Breast epithelium (tissue), 4 donors: Measurements from ENCODE around the gene WDR73. TPM values are rescaled to one million over a fixed set of nuclear protein-coding genes. Genes with fewer than 3 reads are reported as not detected.

Source experiments
- DNase-seq, 2 donors: peaks; one replicate each; pipeline ENCODE4 v3.0.0-alpha.2; 2019; ENCODE audit warnings: low spot score in 2 of 2
- H3K27ac ChIP-seq, 2 donors: fragments of 200-600 bp; sonication (generic) in 1 of 2; one replicate each; pipeline ENCODE4 v1.5.1; 2016 to 2019; ENCODE audit warnings: mild to moderate bottlenecking in 1 of 2
- H3K27me3 ChIP-seq, 2 donors: fragments of 200-600 bp; sonication (generic) in 1 of 2; one replicate each; pipeline versions ENCODE4 v1.5.1 to v1.6.0; 2017 to 2019; ENCODE audit warnings: control low read depth in 1 of 2, mild to moderate bottlenecking in 1 of 2
- H3K36me3 ChIP-seq: fragments of 200-600 bp; one replicate; pipeline ENCODE4 v1.5.1; 2019
- H3K4me1 ChIP-seq, 2 donors: fragments of 200-600 bp; sonication (generic); one replicate each; pipeline ENCODE4 v1.5.1; 2016 to 2019; ENCODE audit warnings: control low read depth in 1 of 2
- H3K4me3 ChIP-seq, 3 donors: fragments of 200-600 bp; sonication (generic); 1 replicate in 2 of 3; 2 replicates in 1 of 3; pipeline ENCODE4 v1.5.1; 2016 to 2019; ENCODE audit warnings: mild to moderate bottlenecking in 3 of 3, moderate library complexity in 2 of 3
- H3K9me3 ChIP-seq, 2 donors: fragments of 200-600 bp; sonication (generic) in 1 of 2; one replicate each; pipeline ENCODE4 v1.5.1; 2016 to 2019; ENCODE audit warnings: control low read depth in 1 of 2
- CTCF ChIP-seq, 3 donors: fragments of 450-650 bp; IDR thresholded peaks; one replicate each; pipeline ENCODE4 v1.5.1; 2016 to 2017; ENCODE audit warnings: antibody characterized with exemption in 3 of 3, mild to moderate bottlenecking in 3 of 3, moderate library complexity in 3 of 3
- POLR2A ChIP-seq: fragments of 450-650 bp; IDR thresholded peaks from one replicate; pipeline ENCODE4 v1.6.1; 2016; ENCODE audit warnings: antibody characterized with exemption, mild to moderate bottlenecking, moderate library complexity
- POLR2AphosphoS5 ChIP-seq, 3 donors: sonication (generic); formaldehyde crosslinking; IDR thresholded peaks; one replicate each; pipeline ENCODE4 v1.6.1; 2017; ENCODE audit warnings: antibody characterized with exemption in 3 of 3
- intact Hi-C: fragments of 100-400 bp; cut with DNase I; formaldehyde crosslinking; loops from one replicate; pipeline ENCODE4 v1.15.1; 2023; ENCODE audit warnings: low total_unique reads
- total RNA-seq, 3 donors: library from RNA; depleted of rRNA; stranded (reverse); fragments of >200 nt; gene quantifications; one replicate each; pipeline ENCODE4 v1.1.0, GENCODE V29; 2016

WDR73 gene
- 10 to 100 TPM; 13.8 to 35.0 (median 30.8) TPM for total RNA-seq

GRCh38 chr15:84653910-84654688, at the start of gene WDR73:
Gene WDR73, minus strand, starts transcription at chr15:84654283. Its CDS starts 9 bp downstream, at chr15:84654274.
- H3K27me3 ChIP-seq, result no peaks in the 10 kb centered on the region
- no peaks in the 10 kb centered on the region for H3K36me3 ChIP-seq
- DNase-seq, result peak; percentile 95 to 96
- TF ChIP-seq CTCF (IDR thresholded peaks at IDR 0.05) (no peak), POLR2AphosphoS5 (IDR thresholded peaks at IDR 0.05) (peak; percentile 81 to 90 (median 87)), POLR2A (peak; percentile 75)
- peak within 1 kb of the TSS; percentile 92 to 96 for H3K27ac ChIP-seq
- peaks cover 4 to 16% of the 10 kb centered on the region in 2 donors for H3K4me1 ChIP-seq
- H3K9me3 ChIP-seq, result no peaks in the 10 kb centered on the region
- H3K4me3 ChIP-seq, result peak within 1 kb of the TSS; percentile 68 to 95 (median 94)
- intact Hi-C loops, result no loop called here

- Histone ChIP-seq H3K36me3 (no peaks in the 10 kb centered on the region), H3K9me3 (no peaks in the 10 kb centered on the region), H3K27me3 (no peaks in the 10 kb centered on the region), H3K4me1 (no peaks in the 10 kb centered on the region), H3K27ac (no peak overlapping the region), H3K4me3 (no peak overlapping the region)
- no peak for TF ChIP-seq CTCF (IDR thresholded peaks at IDR 0.05)
- no peak for TF ChIP-seq POLR2A
- TF ChIP-seq POLR2AphosphoS5 (IDR thresholded peaks at IDR 0.05), result no peak
- intact Hi-C loops, result no loop called here
- no peak for DNase-seq
Measured at GRCh38 chr15:84703808-84704207, 49.7 kb upstream of the WDR73 start.

- DNase-seq, result peak in 1 of 2 donors; percentile 35
- no peak for TF ChIP-seq POLR2A
- TF ChIP-seq CTCF (IDR thresholded peaks at IDR 0.05), result no peak
- TF ChIP-seq POLR2AphosphoS5 (IDR thresholded peaks at IDR 0.05), result no peak
- Histone ChIP-seq H3K4me3 (no peak overlapping the region), H3K4me1 (no peaks in the 10 kb centered on the region), H3K36me3 (no peaks in the 10 kb centered on the region), H3K9me3 (no peaks in the 10 kb centered on the region), H3K27ac (peak overlapping the region in 1 of 2 donors; percentile 19), H3K27me3 (no peaks in the 10 kb centered on the region)
- intact Hi-C loops, result no loop called here
Measured at GRCh38 chr15:84702961-84703482, 48.9 kb upstream of the WDR73 start.

GRCh38 chr15:84699538-84700191, 45.6 kb upstream of the WDR73 start:
- no peak for TF ChIP-seq POLR2AphosphoS5 (IDR thresholded peaks at IDR 0.05)
- no peak for TF ChIP-seq CTCF (IDR thresholded peaks at IDR 0.05)
- no peak for TF ChIP-seq POLR2A
- DNase-seq, result no peak
- no peak overlapping the region for H3K4me3 ChIP-seq
- H3K4me1 ChIP-seq, result peaks cover 0 to 5% of the 10 kb centered on the region in 2 donors
- H3K27ac ChIP-seq, result no peak overlapping the region
- no peaks in the 10 kb centered on the region for H3K36me3 ChIP-seq
- H3K27me3 ChIP-seq, result no peaks in the 10 kb centered on the region
- no peaks in the 10 kb centered on the region for H3K9me3 ChIP-seq
- intact Hi-C loops, result no loop called here
